Choroid plexus epithelial cell (primary cell): ENCODE measurements around the gene ABCB11.
"Not testable (repeated sequence)": the region's sequence is repeated elsewhere in the genome, so short reads cannot be mapped to it uniquely, and the experiment has no call there.

Source experiments
- DNase-seq: peaks from one replicate; pipeline ENCODE4 v3.0.0-alpha.2; 2010; ENCODE audit warnings: low read depth
- H3K4me3 ChIP-seq: 2 replicates; pipeline ENCODE4 v1.5.1; 2011; ENCODE audit warnings: low read depth, mild to moderate bottlenecking, control low read depth, low read length, moderate library complexity
- TF ChIP-seq, protein P1 (sequence below): conservative IDR thresholded peaks from 2 replicates; pipeline ENCODE4 v1.5.1; 2011; ENCODE audit warnings: low read depth, mild to moderate bottlenecking, control low read depth, inconsistent platforms, low read length, moderate library complexity

ABCB11 gene

DNA sequence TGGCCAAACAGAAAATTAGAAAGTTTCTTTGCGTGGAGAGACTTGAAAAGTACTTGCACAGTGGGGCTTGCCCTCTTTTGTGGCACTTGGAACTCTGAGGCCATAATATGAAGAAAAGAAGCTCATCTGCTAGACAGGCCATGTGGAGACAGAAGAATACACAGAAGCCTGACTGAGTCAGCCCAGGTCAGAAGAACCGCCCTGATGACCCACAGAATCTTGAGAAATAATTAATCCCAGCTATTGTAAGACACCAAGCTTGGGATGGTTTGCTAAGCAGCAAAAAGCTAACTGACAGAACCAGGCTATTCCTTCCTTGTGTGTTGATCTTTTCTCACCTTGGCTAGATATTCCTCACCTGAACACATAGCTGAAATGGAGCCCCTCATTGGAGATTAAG lies 96.3 kb downstream of the ABCB11 start:
- no peak overlapping the region for H3K4me3 ChIP-seq
- no peak for DNase-seq
- TF ChIP-seq, protein P1, sequence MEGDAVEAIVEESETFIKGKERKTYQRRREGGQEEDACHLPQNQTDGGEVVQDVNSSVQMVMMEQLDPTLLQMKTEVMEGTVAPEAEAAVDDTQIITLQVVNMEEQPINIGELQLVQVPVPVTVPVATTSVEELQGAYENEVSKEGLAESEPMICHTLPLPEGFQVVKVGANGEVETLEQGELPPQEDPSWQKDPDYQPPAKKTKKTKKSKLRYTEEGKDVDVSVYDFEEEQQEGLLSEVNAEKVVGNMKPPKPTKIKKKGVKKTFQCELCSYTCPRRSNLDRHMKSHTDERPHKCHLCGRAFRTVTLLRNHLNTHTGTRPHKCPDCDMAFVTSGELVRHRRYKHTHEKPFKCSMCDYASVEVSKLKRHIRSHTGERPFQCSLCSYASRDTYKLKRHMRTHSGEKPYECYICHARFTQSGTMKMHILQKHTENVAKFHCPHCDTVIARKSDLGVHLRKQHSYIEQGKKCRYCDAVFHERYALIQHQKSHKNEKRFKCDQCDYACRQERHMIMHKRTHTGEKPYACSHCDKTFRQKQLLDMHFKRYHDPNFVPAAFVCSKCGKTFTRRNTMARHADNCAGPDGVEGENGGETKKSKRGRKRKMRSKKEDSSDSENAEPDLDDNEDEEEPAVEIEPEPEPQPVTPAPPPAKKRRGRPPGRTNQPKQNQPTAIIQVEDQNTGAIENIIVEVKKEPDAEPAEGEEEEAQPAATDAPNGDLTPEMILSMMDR = no peak

DNA sequence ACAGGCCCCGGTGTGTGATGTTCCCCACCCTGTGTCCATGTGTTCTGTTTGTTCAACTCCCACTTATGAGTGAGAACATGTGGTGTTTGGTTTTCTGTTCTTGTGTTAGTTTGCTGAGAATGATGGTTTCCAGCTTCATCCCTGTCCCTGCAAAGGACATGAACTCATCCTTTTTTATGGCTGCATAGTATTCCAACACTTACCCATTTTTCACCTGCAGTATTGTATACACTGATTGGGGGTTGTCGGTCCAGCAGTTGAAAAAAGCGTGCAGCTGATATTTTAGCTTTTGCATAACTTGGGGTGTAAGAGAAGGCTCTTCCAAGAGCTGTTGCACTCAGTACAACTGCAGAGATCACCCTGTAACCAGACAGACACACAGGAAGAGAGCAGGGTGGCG lies 99.0 kb downstream of the ABCB11 start:
- H3K4me3 ChIP-seq, DNase-seq: not testable (repeated sequence)

DNA sequence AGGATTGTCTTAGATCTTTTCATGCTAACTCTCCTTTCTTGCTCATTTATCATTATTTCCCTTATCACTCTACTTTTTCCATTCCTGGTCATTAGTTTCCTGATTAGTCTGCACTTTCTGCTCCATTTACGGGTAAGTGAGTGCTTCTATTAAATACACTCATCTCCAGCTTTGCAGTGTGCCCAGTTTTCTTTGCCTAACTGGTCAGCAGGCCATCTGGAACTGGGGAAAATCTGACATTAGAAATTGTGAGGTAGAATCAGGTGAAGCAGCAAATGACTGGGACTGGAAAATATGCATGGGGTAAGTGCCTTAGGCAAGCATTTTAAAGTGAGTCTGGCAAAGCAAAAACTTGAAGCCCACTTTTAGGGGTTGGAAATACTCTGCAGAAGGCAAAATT lies 100.9 kb downstream of the ABCB11 start:
- H3K4me3 ChIP-seq = no peak overlapping the region
- no peak for DNase-seq
- TF ChIP-seq, protein P1 = no peak

DNA sequence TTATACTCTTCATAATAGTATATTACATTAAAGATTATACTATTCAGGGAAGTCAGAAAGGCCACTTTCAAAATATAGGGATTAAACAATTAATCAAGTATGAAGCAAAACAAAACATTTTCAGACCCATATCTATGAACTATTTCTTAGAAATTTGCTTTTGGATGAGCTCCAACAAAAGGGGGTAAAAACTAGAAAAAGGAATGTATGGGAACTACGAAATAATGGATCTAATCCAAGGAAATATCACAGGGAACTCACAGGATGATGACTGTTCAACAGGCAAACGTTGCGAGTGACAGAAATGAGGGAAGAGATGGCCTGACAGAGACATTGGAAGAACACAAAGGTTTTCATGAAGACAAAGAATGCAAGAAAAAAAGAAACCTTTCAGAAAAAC lies 102.1 kb downstream of the ABCB11 start:
- DNase-seq = peak; percentile 27
- TF ChIP-seq, protein P1 = no peak
- H3K4me3 ChIP-seq = no peak overlapping the region

DNA sequence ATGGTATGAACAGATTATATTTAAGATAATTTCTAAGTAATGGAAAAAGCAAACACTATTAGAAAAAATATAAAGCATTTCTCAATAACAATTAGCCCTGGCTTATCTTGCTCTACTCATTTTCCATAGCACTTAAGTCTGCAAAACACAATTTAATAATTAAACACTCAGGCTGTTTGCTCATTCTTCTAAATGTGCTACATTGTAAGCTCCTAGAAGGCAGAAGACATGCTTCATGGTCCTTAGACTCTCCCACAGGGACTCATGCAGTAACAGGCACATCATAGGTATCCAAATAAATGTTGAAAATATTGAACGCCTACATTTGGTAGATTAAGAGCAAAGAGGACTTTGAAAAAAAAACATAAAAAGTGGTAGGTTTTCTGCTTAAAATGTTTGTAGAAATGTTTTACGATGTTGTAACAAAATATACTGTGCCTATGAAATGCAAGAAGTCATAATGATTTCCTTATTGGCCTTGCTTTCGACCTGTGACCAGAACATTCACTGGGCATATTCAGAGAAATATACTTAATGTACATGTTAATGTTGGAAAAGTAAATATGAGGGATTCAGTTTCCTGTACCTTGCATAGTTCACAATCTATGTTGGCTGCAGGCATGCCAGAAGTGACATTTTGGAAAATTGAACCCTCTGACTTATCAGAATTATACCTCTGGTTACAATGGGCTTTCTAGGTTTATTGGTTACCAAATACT lies 102.9 kb downstream of the ABCB11 start:
- no peak for DNase-seq
- TF ChIP-seq, protein P1 = no peak

DNA sequence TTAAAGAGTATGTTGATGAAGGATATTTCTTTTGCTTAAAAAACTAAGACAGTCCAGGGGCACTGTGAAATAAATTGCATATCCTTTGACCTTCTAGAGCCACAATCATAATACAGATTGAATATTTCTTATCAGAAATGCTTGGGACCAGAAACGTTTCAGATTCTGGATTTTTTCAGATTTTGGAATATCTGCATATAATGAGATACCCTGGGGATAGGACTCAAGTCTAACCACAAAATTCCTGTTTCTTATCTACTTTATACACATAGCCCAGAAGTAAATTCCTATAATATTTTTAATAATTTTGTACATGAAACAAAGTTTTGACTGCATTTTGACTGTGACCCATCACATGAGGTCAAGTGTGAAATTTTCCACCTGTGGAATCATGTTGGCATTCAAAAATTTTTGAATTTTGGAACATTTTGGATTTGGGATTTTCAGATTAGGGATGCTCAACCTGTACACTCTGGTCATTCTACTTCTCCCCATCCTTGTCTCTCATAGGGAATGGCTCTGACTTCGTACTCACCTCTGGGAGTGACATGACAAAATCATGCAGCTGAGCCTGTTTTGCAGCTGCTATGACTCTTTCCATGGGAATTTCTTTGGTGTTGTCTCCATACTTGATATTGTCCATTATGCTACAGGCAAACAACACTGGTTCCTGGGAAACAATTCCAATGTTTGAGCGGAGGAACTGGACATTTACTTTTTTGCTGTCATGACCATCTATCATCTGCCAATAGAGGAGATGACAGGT lies 104.3 kb downstream of the ABCB11 start:
- TF ChIP-seq, protein P1 = no peak
- H3K4me3 ChIP-seq = no peak overlapping the region
- DNase-seq = no peak

More for the DNA sequence above, 102.9 kb downstream of the ABCB11 start:
- H3K4me3 ChIP-seq = no peak overlapping the region

DNA sequence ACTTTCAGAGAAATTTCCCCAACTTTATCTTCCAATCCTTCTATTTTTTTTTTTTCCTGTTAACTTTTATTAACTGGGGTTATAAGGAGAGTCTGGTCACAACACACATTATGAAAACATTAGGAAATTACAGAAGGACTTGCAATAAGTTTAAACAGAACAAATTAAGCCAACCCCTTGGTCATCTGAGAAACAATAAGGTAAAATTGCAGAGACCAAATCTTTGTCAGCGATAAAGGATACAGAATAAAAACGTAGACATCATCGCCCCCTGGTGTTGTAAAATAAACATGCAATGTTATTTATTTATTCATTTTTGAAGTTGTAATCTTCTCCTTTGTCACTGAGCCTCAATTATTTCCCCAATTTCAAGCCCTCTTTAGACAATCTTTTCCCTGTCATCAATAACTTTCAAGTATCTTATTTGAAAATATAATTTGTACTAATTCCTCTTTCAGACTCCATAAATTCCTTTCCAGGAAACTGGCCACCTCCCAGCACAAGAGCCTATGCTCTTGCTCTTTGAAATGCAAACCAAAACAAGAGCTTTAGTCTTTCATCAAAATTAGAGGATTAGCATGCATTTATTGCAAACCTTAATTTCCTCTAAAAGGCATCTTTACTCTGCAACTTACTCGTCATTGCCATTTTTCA lies 110.5 kb downstream of the ABCB11 start:
- DNase-seq = peak; percentile 61
- TF ChIP-seq, protein P1 = peak; percentile 54
- no peak overlapping the region for H3K4me3 ChIP-seq
